Esophagus squamous epithelium (tissue), 4 donors: Measurements from ENCODE around the gene MYCBP2.

ENCODE experiments used
- POLR2A ChIP-seq, 4 donors: fragments of 450-650 bp; IDR thresholded peaks; one replicate each; pipeline ENCODE4 v1.6.1; 2017; ENCODE audit warnings: antibody characterized with exemption in 4 of 4, mild to moderate bottlenecking in 4 of 4, moderate library complexity in 3 of 4
- TF ChIP-seq, protein P1 (sequence below), 6 experiments: fragments of 450-650 bp in 4 of 6; fragments of 200-600 bp in 2 of 6; sonication (generic) in 2 of 6; IDR thresholded peaks; one replicate each; pipeline ENCODE4 v1.5.1; 2016 to 2019; ENCODE audit warnings: antibody characterized with exemption in 6 of 6, mild to moderate bottlenecking in 4 of 6, moderate library complexity in 4 of 6

GRCh38 chr13:77099415-77099814, 227.5 kb downstream of the MYCBP2 start:
- TF ChIP-seq, protein P1, sequence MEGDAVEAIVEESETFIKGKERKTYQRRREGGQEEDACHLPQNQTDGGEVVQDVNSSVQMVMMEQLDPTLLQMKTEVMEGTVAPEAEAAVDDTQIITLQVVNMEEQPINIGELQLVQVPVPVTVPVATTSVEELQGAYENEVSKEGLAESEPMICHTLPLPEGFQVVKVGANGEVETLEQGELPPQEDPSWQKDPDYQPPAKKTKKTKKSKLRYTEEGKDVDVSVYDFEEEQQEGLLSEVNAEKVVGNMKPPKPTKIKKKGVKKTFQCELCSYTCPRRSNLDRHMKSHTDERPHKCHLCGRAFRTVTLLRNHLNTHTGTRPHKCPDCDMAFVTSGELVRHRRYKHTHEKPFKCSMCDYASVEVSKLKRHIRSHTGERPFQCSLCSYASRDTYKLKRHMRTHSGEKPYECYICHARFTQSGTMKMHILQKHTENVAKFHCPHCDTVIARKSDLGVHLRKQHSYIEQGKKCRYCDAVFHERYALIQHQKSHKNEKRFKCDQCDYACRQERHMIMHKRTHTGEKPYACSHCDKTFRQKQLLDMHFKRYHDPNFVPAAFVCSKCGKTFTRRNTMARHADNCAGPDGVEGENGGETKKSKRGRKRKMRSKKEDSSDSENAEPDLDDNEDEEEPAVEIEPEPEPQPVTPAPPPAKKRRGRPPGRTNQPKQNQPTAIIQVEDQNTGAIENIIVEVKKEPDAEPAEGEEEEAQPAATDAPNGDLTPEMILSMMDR (IDR thresholded peaks at IDR 0.05) = no peak
- TF ChIP-seq POLR2A (IDR thresholded peaks at IDR 0.05) = no peak
